HG03175 (cell line): ENCODE data around the gene CNIH3.

Experiments
- ATAC-seq: cut with Tn5 transposase; IDR thresholded peaks from one replicate; pipeline ENCODE4 v1.9.1; 2021; ENCODE audit warnings: mild to moderate bottlenecking, moderate library complexity; ENCODE audit not compliant: unreplicated experiment

CNIH3 gene

DNA sequence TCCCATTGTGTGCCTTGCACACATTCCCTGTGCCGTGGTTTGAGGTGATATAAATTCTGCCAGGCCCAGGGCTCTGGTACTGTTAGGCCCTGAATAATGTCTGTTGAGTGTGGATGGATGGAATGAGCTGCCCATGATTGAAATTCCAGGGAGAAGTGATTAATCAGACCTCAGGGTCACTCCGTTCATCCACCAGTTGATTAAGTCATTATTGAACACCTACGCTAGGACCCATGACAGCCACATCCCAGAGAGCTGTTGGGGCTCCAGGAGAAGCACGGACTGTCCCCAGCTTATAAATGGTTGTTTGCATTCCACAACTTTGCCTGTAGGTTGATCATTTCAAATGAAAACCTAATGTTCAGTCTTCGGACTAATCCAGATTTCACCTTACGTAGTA is 98.4 kb downstream of the CNIH3 start:
- no peak for ATAC-seq

- no peak for ATAC-seq
Measured at GRCh38 chr1:224718470-224719053, 102.4 kb downstream of the CNIH3 start.

DNA sequence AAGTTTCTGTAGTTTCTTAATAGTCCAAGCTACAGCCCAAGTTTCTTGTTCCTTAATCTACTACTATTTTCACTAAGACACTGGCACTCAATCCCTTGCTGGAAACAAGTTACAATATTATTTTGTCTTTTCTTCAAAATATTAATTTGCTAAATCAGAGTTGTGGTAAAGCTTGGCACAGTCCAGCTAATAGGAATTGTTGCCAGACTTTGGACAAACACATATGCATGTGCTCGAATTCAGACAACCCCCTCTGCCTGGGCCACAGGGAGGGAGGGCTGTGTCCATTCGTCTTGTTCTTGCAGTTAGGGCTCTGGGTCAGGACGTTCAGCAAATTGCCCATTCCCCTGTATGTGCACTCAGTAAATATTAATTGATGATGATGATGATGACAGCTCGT is 103.6 kb downstream of the CNIH3 start:
- no peak for ATAC-seq

GRCh38 chr1:224720216-224720615 is 104.1 kb downstream of the CNIH3 start:
- no peak for ATAC-seq

- no peak for ATAC-seq
Measured at GRCh38 chr1:224721000-224721399, 104.9 kb downstream of the CNIH3 start.

DNA sequence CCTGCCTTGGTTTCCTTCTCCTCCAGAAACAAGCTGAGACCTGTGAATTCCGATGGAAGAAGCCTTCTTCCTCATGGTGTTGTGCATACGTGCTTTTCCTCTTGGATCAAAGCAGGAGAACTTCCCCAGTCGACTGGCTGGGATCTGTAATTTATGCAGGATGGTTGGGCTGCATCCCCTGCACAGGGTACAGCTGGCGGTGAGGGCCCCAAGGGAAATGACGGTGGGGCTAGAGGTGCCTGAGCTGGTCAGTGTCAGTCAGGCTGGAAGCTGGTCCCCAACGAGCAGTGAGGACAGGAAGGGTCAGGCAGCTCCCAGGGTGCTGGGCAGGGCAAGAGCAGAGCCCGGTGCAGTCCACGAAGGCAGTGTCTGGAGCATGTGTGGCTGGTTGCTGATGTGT is 106.7 kb downstream of the CNIH3 start:
- no peak for ATAC-seq

DNA sequence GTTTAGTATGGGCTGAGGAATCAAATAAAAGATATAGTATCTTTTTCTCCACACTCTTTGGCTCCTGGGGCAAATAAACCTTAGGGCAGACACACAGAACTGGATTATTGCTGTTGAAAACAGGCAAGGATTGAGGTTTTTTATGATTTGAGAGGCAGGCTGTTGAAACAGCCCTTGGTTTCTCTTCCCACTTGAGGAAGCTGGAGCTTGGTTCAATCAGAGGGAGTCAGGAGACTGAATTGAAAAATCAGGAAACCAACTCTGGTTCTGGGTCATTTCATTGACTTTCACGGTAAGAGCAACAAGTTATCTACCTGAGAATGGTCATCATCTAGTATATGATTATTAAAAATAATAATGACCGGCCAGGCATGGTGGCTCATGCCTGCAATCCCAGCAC is 108.4 kb downstream of the CNIH3 start:
- no peak for ATAC-seq

DNA sequence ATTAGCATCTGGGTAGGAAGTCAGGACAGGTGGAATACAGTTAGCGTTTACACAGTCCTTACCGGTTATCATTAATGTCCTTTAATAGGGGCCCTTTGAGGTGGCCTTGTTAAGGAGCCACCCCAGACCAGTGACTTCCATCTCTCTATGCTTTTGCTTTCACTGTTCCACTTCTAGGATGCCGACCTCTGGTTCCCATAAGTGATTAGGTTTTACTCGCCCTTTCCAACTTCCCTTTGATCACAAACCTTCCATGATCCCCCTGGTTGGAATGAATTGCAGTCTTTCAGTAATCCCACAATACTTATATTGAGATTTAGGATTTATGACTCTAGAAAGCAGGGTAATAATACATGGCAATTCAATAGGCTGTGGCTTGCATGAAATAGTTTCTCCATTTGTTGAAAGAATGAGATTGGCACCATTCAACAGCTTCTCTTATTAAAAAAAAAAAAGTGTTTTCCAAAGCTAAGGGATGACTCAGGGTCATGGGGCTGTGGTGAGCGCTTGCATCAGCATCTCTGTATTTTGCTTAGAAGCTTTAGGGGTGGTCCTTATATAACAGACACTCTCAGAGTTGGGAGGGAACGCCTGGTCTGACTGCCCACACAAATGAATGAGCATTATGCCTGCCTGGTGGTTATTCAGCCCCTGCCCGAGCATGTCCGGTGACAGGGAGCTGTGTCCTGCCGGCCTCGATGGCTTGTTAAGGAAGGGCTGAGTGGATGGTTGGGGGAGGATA is 110.5 kb downstream of the CNIH3 start:
- no peak for ATAC-seq

DNA sequence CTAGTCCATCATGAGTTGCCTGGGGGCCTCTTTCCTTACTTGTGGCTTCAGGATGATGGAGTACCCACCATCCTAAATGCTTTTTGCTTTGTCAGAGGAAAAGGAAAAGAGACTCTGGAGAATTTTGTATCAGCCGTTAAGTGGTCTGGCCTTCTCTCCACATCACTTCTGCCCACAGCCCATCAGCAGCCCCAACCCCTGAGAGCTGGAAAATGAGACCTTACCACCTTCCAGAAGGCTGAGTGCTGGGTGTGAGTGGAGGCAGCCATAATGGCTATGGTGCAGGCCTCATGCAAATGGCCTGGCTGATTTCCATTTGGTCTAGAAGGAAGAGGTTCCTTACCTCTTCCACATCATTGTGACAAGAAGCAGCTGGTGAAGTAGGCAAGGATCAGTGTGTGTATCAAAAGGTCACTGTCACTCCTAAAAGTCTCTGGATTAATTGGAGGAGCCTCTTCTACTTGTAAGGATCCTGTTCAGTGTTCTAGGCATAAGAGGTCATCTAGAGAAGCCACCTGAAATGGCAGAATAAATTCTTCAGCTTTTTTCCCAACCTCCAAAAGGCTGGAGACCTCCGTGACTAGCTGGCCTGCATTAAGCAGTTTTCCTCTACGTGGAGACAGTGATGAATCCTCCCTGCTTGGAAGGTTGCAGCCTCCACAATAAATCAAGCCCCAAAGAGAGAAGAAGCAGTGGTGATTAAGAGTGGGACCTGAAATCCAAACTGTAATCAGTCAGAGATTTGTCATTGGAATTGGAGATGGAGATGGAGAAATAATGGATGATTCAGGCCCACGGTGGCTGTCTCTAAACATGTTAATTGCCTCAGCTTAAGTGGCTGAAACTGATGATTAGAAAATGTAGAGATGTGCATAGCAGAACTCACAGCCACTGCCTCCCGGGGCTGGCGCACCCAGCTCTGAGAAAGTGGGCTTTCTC is 111.5 kb downstream of the CNIH3 start:
- no peak for ATAC-seq

DNA sequence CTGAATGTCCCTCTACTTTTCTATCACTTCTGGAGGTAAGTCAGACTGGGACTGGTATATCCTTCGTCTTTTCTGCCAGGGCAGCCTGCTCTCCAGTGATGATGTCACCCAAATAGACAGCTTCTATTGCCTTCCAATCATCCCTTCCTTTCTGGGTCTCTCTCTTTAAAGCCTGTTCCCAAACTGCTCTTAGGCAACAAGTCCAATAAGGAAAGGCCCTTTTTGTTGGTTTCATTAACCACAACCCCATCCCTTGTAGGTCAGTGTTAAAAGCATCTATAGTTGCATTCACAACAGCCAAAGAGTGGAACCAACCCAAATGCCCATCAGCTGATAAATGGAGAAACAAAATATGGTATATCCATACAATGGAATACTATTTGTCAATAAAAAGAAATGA is 114.4 kb downstream of the CNIH3 start:
- ATAC-seq: no peak

DNA sequence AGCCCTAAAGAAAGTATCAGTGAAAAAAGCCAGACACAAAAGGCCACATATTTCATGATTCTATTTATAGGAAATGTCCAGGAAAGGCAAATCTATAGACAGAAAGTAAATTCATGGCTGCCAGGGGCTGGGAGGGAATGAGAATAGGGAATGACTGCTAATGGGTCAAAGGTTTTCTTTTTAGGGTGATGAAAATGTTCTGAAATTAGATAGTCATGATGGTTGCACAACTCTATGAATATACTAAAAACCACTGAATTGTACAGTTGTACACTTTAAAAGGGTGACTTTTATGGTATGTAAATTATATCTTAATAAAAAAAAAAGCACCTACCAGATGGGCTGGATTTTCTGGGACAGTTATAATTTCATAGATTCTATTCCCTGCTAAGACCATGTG is 114.8 kb downstream of the CNIH3 start:
- ATAC-seq: no peak

GRCh38 chr1:224731633-224732032 is 115.5 kb downstream of the CNIH3 start:
- no peak for ATAC-seq

GRCh38 chr1:224732377-224733026 is 116.4 kb downstream of the CNIH3 start:
- ATAC-seq: no peak

DNA sequence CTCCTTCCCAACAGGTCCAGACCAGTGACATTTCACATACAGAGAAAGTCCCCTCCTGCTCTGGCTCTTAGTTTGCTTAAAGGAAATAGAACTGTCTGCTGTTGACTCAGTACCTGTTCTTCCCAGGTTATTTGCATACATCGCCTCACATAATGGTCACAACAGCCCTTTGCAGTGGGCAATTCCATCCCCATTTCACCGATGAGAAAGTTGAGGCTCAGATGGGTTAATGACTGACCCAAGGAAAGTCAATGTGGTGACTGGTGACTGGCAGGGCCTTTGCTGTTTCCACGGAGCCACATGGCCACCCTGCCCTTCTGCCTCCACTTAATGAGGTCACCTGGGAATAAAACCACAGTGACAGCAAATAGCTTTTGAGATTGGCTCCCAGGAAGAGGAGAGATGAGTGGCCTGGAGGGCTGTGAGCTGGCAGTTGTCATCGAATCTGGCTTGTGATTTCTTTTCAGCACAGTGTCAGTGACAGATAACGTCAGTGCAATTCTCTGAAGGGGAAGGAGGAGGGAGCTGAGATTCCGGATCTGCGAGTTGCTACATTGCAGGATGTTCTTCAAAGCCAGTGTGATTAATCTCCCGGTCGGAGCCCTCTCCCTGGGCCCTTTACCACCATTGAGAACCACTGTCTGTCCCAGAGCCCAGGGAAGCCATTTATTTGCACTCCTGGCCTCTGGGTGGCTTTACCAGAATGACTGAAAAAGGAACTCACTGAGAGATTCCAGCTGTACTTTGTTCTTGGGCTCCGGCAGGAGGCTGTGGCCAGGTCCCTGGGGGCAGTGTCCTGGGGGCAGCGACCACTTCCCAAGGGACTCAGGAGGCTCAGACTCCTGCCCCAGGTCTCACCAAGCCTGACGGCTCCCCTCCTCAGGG is 117.2 kb downstream of the CNIH3 start:
- ATAC-seq: peak; percentile 50

GRCh38 chr1:224734261-224734935 is 118.3 kb downstream of the CNIH3 start:
- no peak for ATAC-seq

GRCh38 chr1:224735159-224735558 is 119.0 kb downstream of the CNIH3 start:
- ATAC-seq: no peak

- peak; percentile 41 for ATAC-seq
Measured at GRCh38 chr1:224736619-224737352, 120.7 kb downstream of the CNIH3 start.

DNA sequence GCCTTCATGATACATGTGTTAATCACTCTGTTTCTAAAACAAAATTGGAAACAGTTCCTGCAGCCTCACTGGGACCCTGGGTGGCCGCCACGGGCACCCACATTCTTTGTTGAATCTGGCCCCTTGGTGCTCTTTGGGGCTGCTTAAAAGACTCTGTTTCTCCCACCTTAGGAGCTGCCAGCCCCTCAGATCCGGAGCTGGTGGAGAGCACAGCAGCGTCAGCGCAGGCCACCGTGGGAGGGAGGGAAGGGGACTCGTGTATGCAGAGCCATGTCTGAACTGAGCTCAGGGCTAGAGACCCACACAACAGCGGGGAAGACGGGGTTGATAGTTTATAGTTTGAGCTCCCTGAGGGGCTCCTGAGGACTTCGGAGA is 121.2 kb downstream of the CNIH3 start:
- no peak for ATAC-seq
